Choroid plexus epithelial cell (primary cell): ENCODE measurements around the gene ABHD4.
"Not testable (repeated sequence)": the region's sequence is repeated elsewhere in the genome, so short reads cannot be mapped to it uniquely, and the experiment has no call there.

Experiments
- DNase-seq: peaks from one replicate; pipeline ENCODE4 v3.0.0-alpha.2; 2010; ENCODE audit warnings: low read depth
- H3K4me3 ChIP-seq: 2 replicates; pipeline ENCODE4 v1.5.1; 2011; ENCODE audit warnings: low read depth, mild to moderate bottlenecking, control low read depth, low read length, moderate library complexity
- TF ChIP-seq, protein P1 (sequence below): conservative IDR thresholded peaks from 2 replicates; pipeline ENCODE4 v1.5.1; 2011; ENCODE audit warnings: low read depth, mild to moderate bottlenecking, control low read depth, inconsistent platforms, low read length, moderate library complexity

The ABHD4 gene

DNA sequence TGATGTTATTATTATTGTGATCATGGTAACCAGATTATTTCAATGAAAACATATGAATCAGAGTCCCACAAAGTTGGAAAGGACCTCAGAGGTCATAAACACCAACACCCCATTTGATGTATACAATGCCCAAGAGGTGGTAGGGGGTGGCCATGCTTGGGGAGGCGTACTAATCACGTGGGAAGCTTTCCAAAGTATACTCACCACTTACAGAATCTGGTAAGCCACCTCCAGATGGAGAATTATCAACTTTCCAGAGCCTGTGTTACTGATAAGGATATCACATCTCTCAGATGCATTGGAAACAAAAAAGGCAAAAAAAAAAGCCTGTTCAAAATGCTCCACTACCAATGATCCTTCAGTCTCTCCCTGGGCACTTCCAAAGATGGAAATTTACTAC lies 17.5 kb upstream of the ABHD4 start:
- DNase-seq, result no peak
- no peak overlapping the region for H3K4me3 ChIP-seq
- TF ChIP-seq, protein P1, sequence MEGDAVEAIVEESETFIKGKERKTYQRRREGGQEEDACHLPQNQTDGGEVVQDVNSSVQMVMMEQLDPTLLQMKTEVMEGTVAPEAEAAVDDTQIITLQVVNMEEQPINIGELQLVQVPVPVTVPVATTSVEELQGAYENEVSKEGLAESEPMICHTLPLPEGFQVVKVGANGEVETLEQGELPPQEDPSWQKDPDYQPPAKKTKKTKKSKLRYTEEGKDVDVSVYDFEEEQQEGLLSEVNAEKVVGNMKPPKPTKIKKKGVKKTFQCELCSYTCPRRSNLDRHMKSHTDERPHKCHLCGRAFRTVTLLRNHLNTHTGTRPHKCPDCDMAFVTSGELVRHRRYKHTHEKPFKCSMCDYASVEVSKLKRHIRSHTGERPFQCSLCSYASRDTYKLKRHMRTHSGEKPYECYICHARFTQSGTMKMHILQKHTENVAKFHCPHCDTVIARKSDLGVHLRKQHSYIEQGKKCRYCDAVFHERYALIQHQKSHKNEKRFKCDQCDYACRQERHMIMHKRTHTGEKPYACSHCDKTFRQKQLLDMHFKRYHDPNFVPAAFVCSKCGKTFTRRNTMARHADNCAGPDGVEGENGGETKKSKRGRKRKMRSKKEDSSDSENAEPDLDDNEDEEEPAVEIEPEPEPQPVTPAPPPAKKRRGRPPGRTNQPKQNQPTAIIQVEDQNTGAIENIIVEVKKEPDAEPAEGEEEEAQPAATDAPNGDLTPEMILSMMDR, result no peak

DNA sequence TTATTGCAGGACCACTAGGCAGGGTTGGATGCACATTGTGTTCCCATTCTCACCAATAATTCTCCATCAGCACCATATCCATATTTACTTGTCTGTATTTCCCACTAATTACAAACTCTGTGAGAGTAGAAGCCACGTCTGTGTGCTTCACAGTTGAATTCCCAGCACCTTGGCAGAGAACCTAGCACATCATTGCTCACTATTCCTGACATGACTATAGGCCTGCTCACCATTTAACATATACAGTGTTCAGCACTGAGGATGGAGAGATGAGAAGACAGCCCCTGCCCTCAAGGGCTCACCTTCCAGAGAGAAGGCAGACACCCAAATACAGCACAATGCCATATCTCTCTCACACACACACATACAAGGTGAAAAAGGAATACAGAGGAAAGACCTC lies 14.1 kb upstream of the ABHD4 start:
- DNase-seq, result no peak
- no peak overlapping the region for H3K4me3 ChIP-seq
- TF ChIP-seq, protein P1, result no peak

DNA sequence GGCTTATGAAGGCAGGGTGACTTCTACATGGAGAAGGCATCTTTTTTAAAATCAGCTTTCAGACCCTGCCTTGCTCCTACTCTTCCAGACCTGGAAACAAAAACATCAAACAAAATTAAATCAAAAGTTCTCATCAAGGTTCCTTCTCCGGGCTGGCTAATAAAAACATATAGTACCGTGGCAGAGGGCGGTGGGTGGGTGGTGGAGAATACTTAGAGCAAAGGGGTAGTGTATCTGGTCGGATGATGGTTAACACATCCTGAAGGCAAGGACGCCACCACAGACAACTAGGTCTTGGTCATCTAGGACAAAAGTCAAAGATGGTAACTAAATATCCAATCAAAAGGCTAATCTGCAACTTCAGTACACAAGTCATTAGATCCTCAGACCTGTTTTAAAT lies 10.9 kb upstream of the ABHD4 start:
- H3K4me3 ChIP-seq, result no peak overlapping the region
- TF ChIP-seq, protein P1, result no peak
- no peak for DNase-seq

DNA sequence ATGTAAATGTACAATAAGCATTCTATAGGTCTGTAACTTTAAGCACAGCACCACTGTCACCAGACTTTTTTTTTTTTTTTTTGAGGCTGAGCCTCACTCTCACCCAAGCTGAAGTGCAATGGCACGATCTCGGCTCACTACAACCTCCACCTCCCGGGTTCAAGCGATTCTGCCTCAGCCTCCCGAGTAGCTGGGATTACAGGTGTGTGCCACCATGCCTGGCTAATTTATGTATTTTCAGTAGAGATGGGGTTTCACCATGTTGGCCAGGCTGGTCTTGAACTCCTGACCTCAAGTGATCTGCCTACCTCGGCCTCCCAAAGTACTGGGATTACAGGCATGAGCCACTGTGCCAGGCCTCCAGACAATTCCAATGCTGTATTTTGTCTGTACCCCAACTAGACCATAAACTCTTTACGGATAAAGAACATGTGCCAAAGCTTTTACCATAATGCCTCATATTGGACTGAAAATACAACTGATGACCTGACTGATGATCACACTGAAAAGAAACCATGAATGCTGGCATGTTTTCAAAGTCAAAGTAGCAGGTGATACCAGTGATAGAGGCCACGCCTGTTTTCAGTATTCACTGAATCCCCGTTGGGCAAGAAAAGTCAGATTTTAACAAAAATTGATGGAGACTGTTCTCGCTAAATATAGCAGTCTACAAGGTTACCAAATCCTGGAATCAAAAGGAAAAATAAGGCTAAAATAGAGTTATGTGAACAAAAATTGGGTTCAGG lies 10.2 kb upstream of the ABHD4 start:
- H3K4me3 ChIP-seq, result peak overlapping the region; percentile 93
- DNase-seq, result not testable (repeated sequence)

DNA sequence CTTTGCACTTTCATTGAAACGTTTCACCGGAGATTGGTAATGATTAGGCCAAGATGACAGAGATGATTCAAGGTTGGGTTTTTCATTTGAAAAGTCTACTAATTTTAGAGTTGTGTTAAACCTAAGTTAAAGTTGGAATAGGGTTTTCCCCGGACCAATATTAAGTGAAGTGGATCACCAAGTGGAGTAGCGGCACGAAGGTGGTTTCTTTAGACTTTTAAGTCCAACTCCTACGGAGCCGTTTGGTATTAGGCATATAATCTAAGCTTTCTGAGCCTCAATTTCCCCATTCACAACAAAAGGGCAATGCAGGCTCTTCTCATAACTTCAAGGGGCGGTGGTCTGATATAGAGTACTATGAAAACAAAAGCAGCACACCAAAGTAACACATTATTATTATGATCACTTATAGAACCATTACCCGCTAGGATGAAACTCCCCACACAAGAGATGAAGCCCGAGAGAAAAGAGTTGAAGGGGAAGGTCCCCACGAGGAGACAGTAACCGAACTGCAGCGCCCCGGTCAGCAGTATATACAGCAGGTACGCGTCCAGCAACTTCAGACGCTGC lies 9.5 kb upstream of the ABHD4 start:
- H3K4me3 ChIP-seq, result peak overlapping the region; percentile 93
- DNase-seq, result no peak
- TF ChIP-seq, protein P1, result no peak

DNA sequence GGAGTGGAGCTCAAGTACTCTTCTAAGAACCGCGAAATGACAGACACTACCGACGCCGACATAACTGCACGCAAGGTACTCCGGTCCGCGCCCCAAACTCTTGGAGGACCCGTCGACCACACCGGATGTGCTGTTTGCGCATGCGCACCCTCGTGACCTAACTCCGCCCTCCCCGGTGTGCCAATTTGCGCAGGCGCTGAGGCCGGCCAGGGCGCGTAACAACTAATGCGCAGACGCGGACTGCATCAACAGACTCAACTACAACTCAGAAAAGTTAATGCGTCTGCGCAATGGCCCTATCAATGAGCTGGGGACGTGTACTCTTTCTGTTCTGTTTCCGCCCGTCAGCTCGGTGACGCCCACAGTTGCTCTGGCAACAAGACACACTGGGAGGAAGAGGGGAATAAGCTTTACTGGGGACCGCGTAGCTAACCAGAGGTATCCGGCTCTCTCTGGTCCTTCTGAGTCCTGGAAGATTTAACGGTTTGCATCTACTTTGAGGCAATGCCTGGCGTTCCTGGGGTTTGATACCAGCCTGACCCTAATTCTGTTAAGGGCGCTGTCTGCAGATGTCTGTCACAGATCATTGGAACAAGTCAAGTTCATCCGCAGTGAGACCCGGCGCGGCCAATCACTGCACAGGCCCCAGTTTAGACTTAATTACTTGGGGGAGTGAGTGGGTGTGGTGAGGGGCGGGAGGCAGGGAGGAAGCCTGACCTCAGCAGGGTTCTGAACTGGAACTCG lies 8.8 kb upstream of the ABHD4 start, which contains the start of gene DAD1:
DAD1 (minus strand) TSS at position 129 of the 744 bp plus-strand sequence; CDS start at position 62, 67 bp downstream.
- peak; percentile 100 for DNase-seq
- H3K4me3 ChIP-seq, result peak within 1 kb of the TSS; percentile 93
- TF ChIP-seq, protein P1, result no peak

DNA sequence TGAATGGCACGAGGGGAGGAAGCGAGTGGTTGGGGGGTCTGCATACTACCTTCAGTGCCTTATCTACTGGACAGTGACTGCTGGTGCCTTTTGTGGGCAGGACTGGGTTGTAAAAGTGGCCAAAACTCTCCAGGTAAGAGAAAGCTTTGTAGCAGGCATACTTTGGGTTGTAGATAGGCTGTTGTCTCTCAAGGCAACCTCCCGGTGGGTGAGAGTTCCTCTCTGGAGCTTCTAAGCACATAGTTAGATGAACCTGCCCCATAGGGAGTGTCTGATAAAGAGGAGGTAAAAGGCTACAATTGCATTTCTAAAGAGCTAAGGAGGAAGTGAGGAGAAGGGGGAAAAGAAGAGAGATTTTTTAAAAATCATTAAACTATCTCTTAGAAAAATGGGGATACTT lies 4.9 kb upstream of the ABHD4 start:
- DNase-seq, result no peak
- TF ChIP-seq, protein P1, result no peak
- no peak overlapping the region for H3K4me3 ChIP-seq
